Kidney (tissue), 14 donors: Measurements from ENCODE around the gene LRRFIP1. TPM values are rescaled to one million over a fixed set of nuclear protein-coding genes. Genes with fewer than 3 reads are reported as not detected.

Experiments
- DNase-seq, 5 donors: peaks; one replicate each; pipeline ENCODE4 v3.0.0-alpha.2; 2013 to 2020
- FAIRE-seq: peaks from 2 replicates; lab custom pipeline; 2012; peaks lifted over from hg19 to GRCh38; lab: Jason Lieb, UNC
- H3K27ac ChIP-seq, 2 donors: one replicate each; pipeline ENCODE4 v1.7.0; 2013; ENCODE audit warnings: low read depth in 2 of 2, low read length in 2 of 2, inconsistent platforms in 1 of 2
- H3K27me3 ChIP-seq: one replicate; pipeline ENCODE4 v1.7.1; 2013; ENCODE audit warnings: low read length, inconsistent platforms; ENCODE audit not compliant: control insufficient read depth, insufficient read depth
- H3K36me3 ChIP-seq, 3 donors: one replicate each; pipeline versions ENCODE4 v1.7.0 to v1.7.1; 2013; ENCODE audit warnings: low read length in 3 of 3, control low read depth in 1 of 3, inconsistent platforms in 1 of 3; ENCODE audit not compliant: insufficient read depth in 3 of 3, control insufficient read depth in 2 of 3
- H3K4me1 ChIP-seq, 3 donors: one replicate each; pipeline versions ENCODE4 v1.7.0 to v1.7.1; 2013; ENCODE audit warnings: low read length in 3 of 3, inconsistent platforms in 1 of 3, low read depth in 1 of 3; ENCODE audit not compliant: control insufficient read depth in 2 of 3, insufficient read depth in 2 of 3
- H3K4me3 ChIP-seq, 3 donors: one replicate each; pipeline versions ENCODE4 v1.7.0 to v1.8.1; 2013; ENCODE audit warnings: low read length in 3 of 3, control low read depth in 1 of 3, inconsistent platforms in 1 of 3
- H3K9ac ChIP-seq, 3 donors: one replicate each; pipeline versions ENCODE4 v1.7.0 to v1.7.1; 2013; ENCODE audit warnings: low read length in 3 of 3, control low read depth in 1 of 3, inconsistent platforms in 1 of 3
- H3K9me3 ChIP-seq, 3 donors: one replicate each; pipeline versions ENCODE4 v1.7.0 to v1.7.1; 2013; ENCODE audit warnings: low read length in 3 of 3, control low read depth in 1 of 3, inconsistent platforms in 1 of 3; ENCODE audit not compliant: control insufficient read depth in 2 of 3, insufficient read depth in 1 of 3
- intact Hi-C: fragments of 100-400 bp; cut with DNase I; formaldehyde crosslinking; loops from one replicate; pipeline ENCODE4 v1.11.1; 2022
- polyA plus RNA-seq: library from polyadenylated mRNA; stranded (reverse); fragments of 350-450 nt; fragmentation: Illumina TruSeq; extraction: RNeasy Lipid Tissue Mini Kit (QIAGEN cat#74804); gene quantifications from one replicate; pipeline ENCODE4 v1.2.3, GENCODE V29; 2014; ENCODE audit warnings: low read depth, low replicate concordance; ENCODE audit not compliant: insufficient read depth
- total RNA-seq: library from RNA; stranded (reverse); fragmentation: NEBNext Ultra II Directional; extraction: Animal tissue kit (Norgen Biotek cat#: 25700); gene quantifications from one replicate; pipeline ENCODE4 v1.2.1, GENCODE V29; 2021
- TF ChIP-seq, protein P1 (sequence below): IDR thresholded peaks from 3 replicates; pipeline ENCODE4 v1.5.1; 2012; ENCODE audit warnings: mild to moderate bottlenecking, moderate library complexity, borderline replicate concordance; ENCODE audit not compliant: insufficient read depth; ENCODE audit errors: extremely low read depth
- donor health status: control.
- donor health status: control.
- donor health status: control.
- donor health status: control.
- donor health status: control.
- donor health status: DM: yes; HTN: yes; CAD: no.
- donor health status: Normal renal cell carcinoma (clear cell type).

The LRRFIP1 gene
- total and polyA plus RNA-seq, 2 donors from 2014 or later: 39.1 to 204 TPM

DNA sequence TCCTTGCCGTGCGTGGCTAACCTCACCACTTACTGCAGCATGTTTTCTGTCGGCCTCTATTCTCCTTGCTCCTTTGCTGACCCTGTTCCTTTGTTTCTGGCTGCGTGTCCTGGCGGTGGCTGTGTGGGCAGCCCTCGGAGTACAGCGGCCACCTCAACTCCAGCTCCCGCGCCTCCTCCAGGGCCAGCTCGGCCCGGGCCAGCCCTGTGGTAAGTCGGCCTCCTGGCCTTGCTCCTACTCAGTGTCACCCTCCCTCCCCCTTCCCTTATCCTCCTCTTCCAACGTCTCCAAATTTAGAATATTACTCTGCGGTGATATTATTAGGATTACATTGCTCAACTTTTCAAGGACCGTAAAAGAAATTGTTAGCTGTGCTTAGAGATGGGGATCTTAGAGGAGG is 111.7 kb downstream of the LRRFIP1 start:
- no peak overlapping the region for H3K9ac ChIP-seq
- TF ChIP-seq, protein P1, sequence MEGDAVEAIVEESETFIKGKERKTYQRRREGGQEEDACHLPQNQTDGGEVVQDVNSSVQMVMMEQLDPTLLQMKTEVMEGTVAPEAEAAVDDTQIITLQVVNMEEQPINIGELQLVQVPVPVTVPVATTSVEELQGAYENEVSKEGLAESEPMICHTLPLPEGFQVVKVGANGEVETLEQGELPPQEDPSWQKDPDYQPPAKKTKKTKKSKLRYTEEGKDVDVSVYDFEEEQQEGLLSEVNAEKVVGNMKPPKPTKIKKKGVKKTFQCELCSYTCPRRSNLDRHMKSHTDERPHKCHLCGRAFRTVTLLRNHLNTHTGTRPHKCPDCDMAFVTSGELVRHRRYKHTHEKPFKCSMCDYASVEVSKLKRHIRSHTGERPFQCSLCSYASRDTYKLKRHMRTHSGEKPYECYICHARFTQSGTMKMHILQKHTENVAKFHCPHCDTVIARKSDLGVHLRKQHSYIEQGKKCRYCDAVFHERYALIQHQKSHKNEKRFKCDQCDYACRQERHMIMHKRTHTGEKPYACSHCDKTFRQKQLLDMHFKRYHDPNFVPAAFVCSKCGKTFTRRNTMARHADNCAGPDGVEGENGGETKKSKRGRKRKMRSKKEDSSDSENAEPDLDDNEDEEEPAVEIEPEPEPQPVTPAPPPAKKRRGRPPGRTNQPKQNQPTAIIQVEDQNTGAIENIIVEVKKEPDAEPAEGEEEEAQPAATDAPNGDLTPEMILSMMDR: no peak
- H3K4me1 ChIP-seq: peaks cover 0 to 9% (median 1%) of the 10 kb centered on the region in 3 donors
- no peaks in the 10 kb centered on the region for H3K27me3 ChIP-seq
- H3K27ac ChIP-seq: no peak overlapping the region
- H3K9me3 ChIP-seq: no peaks in the 10 kb centered on the region
- DNase-seq (no peak), FAIRE-seq (no peak)
- intact Hi-C loops: no loop called here
- no peaks in the 10 kb centered on the region for H3K36me3 ChIP-seq
- no peak overlapping the region for H3K4me3 ChIP-seq

- Histone ChIP-seq H3K27me3 (no peaks in the 10 kb centered on the region), H3K27ac (no peak overlapping the region), H3K9me3 (no peaks in the 10 kb centered on the region), H3K9ac (no peak overlapping the region), H3K36me3 (no peaks in the 10 kb centered on the region), H3K4me3 (no peak overlapping the region), H3K4me1 (peaks cover 0 to 8% (median 0%) of the 10 kb centered on the region in 3 donors)
- no peak for FAIRE-seq
- intact Hi-C loops: loop anchor here (10.0 kb wide), 1 partner anchor 157 kb away; no protein-coding TSS in a partner anchor
- no peak for DNase-seq
- TF ChIP-seq, protein P1: no peak
Measured at GRCh38 chr2:237742191-237742590, 114.8 kb downstream of the LRRFIP1 start.

DNA sequence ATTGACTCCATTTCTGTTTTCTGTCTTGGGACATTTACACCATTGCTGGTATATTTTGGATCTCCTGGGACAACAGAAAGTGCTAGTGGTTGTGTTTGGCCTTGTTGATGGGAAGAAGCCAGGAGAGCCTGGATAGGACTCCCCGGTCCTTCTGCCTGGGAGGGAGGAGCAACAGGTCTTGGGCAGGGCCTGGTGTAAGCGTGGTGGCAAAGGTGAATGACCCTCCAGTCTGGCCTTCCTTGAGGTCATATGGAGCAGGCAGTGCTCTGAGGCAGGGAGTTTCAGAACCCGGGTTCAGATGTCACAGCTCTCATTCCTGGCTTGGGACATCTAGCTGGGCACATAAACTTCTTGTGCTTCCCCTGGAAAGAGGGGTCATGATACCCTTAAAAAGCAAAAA is 115.2 kb downstream of the LRRFIP1 start:
- no peaks in the 10 kb centered on the region for H3K27me3 ChIP-seq
- H3K9me3 ChIP-seq: no peaks in the 10 kb centered on the region
- FAIRE-seq: no peak
- no peak for DNase-seq
- H3K27ac ChIP-seq: no peak overlapping the region
- peaks cover 0 to 8% (median 0%) of the 10 kb centered on the region in 3 donors for H3K4me1 ChIP-seq
- no peaks in the 10 kb centered on the region for H3K36me3 ChIP-seq
- no peak overlapping the region for H3K4me3 ChIP-seq
- TF ChIP-seq, protein P1: no peak
- H3K9ac ChIP-seq: no peak overlapping the region
- intact Hi-C loops: loop anchor here (10.0 kb wide), 1 partner anchor 158 kb away; no protein-coding TSS in a partner anchor

GRCh38 chr2:237743024-237743423 is 115.6 kb downstream of the LRRFIP1 start:
- Histone ChIP-seq H3K4me3 (no peak overlapping the region), H3K27ac (no peak overlapping the region), H3K4me1 (peaks cover 0 to 8% (median 0%) of the 10 kb centered on the region in 3 donors), H3K9ac (no peak overlapping the region), H3K9me3 (no peaks in the 10 kb centered on the region), H3K36me3 (no peaks in the 10 kb centered on the region), H3K27me3 (no peaks in the 10 kb centered on the region)
- intact Hi-C loops: loop anchor here (10.0 kb wide), 1 partner anchor 158 kb away; no protein-coding TSS in a partner anchor
- FAIRE-seq (no peak), DNase-seq (no peak)
- TF ChIP-seq, protein P1: no peak
